NCI-H226 (cell line): ENCODE results near the gene SMYD3.

ENCODE experiments used
- DNase-seq: peaks from one replicate; pipeline ENCODE4 v3.0.0-alpha.2; 2015

Gene SMYD3

GRCh38 chr1:246413430-246413829 is 93.6 kb downstream of the SMYD3 start:
- no peak for DNase-seq

- DNase-seq, result no peak
These were observed 103.0 kb downstream of the SMYD3 start for GRCh38 chr1:246404078-246404477.

GRCh38 chr1:246398126-246398813 is 108.8 kb downstream of the SMYD3 start:
- no peak for DNase-seq

- DNase-seq, result no peak
These were observed 110.0 kb downstream of the SMYD3 start for GRCh38 chr1:246397046-246397445.

GRCh38 chr1:246396322-246396721 is 110.8 kb downstream of the SMYD3 start:
- DNase-seq, result no peak

GRCh38 chr1:246394121-246394520 is 113.0 kb downstream of the SMYD3 start:
- no peak for DNase-seq

- DNase-seq, result no peak
These were observed 116.2 kb downstream of the SMYD3 start for GRCh38 chr1:246390855-246391254.

- DNase-seq, result no peak
These were observed 122.5 kb downstream of the SMYD3 start for GRCh38 chr1:246384616-246385015.

GRCh38 chr1:246383791-246384190 is 123.3 kb downstream of the SMYD3 start:
- no peak for DNase-seq

GRCh38 chr1:246383239-246383589 is 123.9 kb downstream of the SMYD3 start:
- no peak for DNase-seq

GRCh38 chr1:246382589-246383238 is 124.4 kb downstream of the SMYD3 start:
- DNase-seq, result no peak

- DNase-seq, result no peak
These were observed 125.6 kb downstream of the SMYD3 start for GRCh38 chr1:246381452-246381851.

- no peak for DNase-seq
These were observed 129.4 kb downstream of the SMYD3 start for GRCh38 chr1:246377625-246378153.

GRCh38 chr1:246373828-246374569 is 133.1 kb downstream of the SMYD3 start:
- DNase-seq, result no peak

- no peak for DNase-seq
These were observed 134.5 kb downstream of the SMYD3 start for GRCh38 chr1:246372559-246372958.

GRCh38 chr1:246367041-246367440 is 140.0 kb downstream of the SMYD3 start:
- peak; percentile 17 for DNase-seq

- no peak for DNase-seq
These were observed 141.4 kb downstream of the SMYD3 start for GRCh38 chr1:246365708-246366107.

- no peak for DNase-seq
These were observed 142.6 kb downstream of the SMYD3 start for GRCh38 chr1:246364415-246364941.

- DNase-seq, result peak; percentile 80
These were observed 150.0 kb downstream of the SMYD3 start for GRCh38 chr1:246357014-246357598.

GRCh38 chr1:246355411-246356230 is 151.5 kb downstream of the SMYD3 start:
- no peak for DNase-seq

GRCh38 chr1:246351721-246352120 is 155.4 kb downstream of the SMYD3 start:
- DNase-seq, result no peak

GRCh38 chr1:246350745-246351144 is 156.3 kb downstream of the SMYD3 start:
- no peak for DNase-seq
